Mesenchymal stem cell (in vitro differentiated cells and primary cell): Measurements from ENCODE around the gene RRBP1.
A peak's percentile ranks its signal among the peaks of the same experiment; 100 is the strongest.

Experiments
- DNase-seq: peaks from one replicate; pipeline ENCODE4 v3.0.0-alpha.2; 2013
- H2AFZ ChIP-seq: one replicate; pipeline ENCODE4 v1.6.1; 2013; ENCODE audit warnings: low read depth, mild to moderate bottlenecking, control low read depth, inconsistent platforms, low read length, moderate library complexity
- H2AK5ac ChIP-seq: 2 replicates; pipeline ENCODE4 v1.6.1; 2013; ENCODE audit warnings: low read length, moderate library complexity, mild to moderate bottlenecking, inconsistent platforms; ENCODE audit not compliant: severe bottlenecking
- H2BK120ac ChIP-seq: one replicate; pipeline ENCODE4 v1.6.1; 2013; ENCODE audit warnings: low read depth, mild to moderate bottlenecking, inconsistent platforms, low read length, moderate library complexity
- H2BK12ac ChIP-seq, 2 experiments: one replicate each; pipeline ENCODE4 v1.6.1; 2013; ENCODE audit warnings: inconsistent platforms in 2 of 2, low read length in 2 of 2, mild to moderate bottlenecking in 2 of 2, moderate library complexity in 2 of 2, control low read depth in 1 of 2
- H2BK15ac ChIP-seq: one replicate; pipeline ENCODE4 v1.6.1; 2013; ENCODE audit warnings: mild to moderate bottlenecking, low read depth, inconsistent platforms; ENCODE audit not compliant: poor library complexity, severe bottlenecking
- H2BK5ac ChIP-seq: 2 replicates; pipeline ENCODE4 v1.6.1; 2013; ENCODE audit warnings: low read depth, mild to moderate bottlenecking, low read length, control low read depth, inconsistent platforms; ENCODE audit not compliant: poor library complexity, severe bottlenecking
- H3K14ac ChIP-seq, 2 experiments: one replicate each; pipeline ENCODE4 v1.6.1; 2013; ENCODE audit warnings: inconsistent platforms in 2 of 2, low read length in 2 of 2, control low read depth in 1 of 2, mild to moderate bottlenecking in 1 of 2, moderate library complexity in 1 of 2
- H3K18ac ChIP-seq, 2 experiments: one replicate each; pipeline ENCODE4 v1.6.1; 2013; ENCODE audit warnings: inconsistent platforms in 2 of 2, low read length in 2 of 2, control low read depth in 1 of 2, low read depth in 1 of 2, mild to moderate bottlenecking in 1 of 2
- H3K23ac ChIP-seq, 2 experiments: one replicate each; pipeline ENCODE4 v1.6.1; 2013; ENCODE audit warnings: inconsistent platforms in 2 of 2, low read length in 2 of 2, mild to moderate bottlenecking in 2 of 2, moderate library complexity in 2 of 2, control low read depth in 1 of 2
- H3K27ac ChIP-seq: 2 replicates; pipeline ENCODE4 v1.5.1; 2013; ENCODE audit warnings: mild to moderate bottlenecking, moderate library complexity, low read length, control low read depth, inconsistent platforms; ENCODE audit not compliant: poor library complexity, severe bottlenecking
- H3K27me3 ChIP-seq, 2 experiments: 2 replicates each; pipeline versions ENCODE4 v1.6.1 to v1.7.0; 2013; ENCODE audit warnings: low read length in 2 of 2, mild to moderate bottlenecking in 2 of 2, moderate library complexity in 2 of 2, control low read depth in 1 of 2, inconsistent platforms in 1 of 2; ENCODE audit not compliant: control insufficient read depth in 1 of 2, insufficient read depth in 1 of 2
- H3K36me3 ChIP-seq, 2 experiments: 2 replicates each; pipeline versions ENCODE4 v1.6.1 to v1.7.0; 2013; ENCODE audit warnings: low read length in 2 of 2, control low read depth in 1 of 2, inconsistent platforms in 1 of 2, low read depth in 1 of 2, mild to moderate bottlenecking in 1 of 2; ENCODE audit not compliant: insufficient read depth in 2 of 2, control insufficient read depth in 1 of 2
- H3K4ac ChIP-seq, 2 experiments: one replicate each; pipeline ENCODE4 v1.6.1; 2013; ENCODE audit warnings: inconsistent platforms in 2 of 2, low read length in 2 of 2, mild to moderate bottlenecking in 2 of 2, moderate library complexity in 2 of 2, control low read depth in 1 of 2, low read depth in 1 of 2
- H3K4me1 ChIP-seq: 2 replicates; pipeline ENCODE4 v1.6.1; 2013; ENCODE audit warnings: low read depth, low read length, control low read depth; ENCODE audit not compliant: control insufficient read depth, insufficient read depth
- H3K4me2 ChIP-seq: 2 replicates; pipeline ENCODE4 v1.6.1; 2013; ENCODE audit warnings: low read length, mild to moderate bottlenecking, inconsistent platforms; ENCODE audit not compliant: poor library complexity, severe bottlenecking
- H3K4me3 ChIP-seq, 2 experiments: 2 replicates each; pipeline versions ENCODE4 v1.5.1 to v1.7.0; 2013; ENCODE audit warnings: low read length in 2 of 2, mild to moderate bottlenecking in 2 of 2, control low read depth in 1 of 2, low read depth in 1 of 2; ENCODE audit not compliant: insufficient read depth in 1 of 2
- H3K79me1 ChIP-seq: replicated peaks from 2 replicates; pipeline ENCODE4 v1.6.1; 2013; ENCODE audit warnings: mild to moderate bottlenecking, control low read depth, low read length, inconsistent platforms; ENCODE audit not compliant: poor library complexity, severe bottlenecking
- H3K9ac ChIP-seq: 2 replicates; pipeline ENCODE4 v1.7.0; 2013; ENCODE audit warnings: mild to moderate bottlenecking, low read length, moderate library complexity
- H3K9me3 ChIP-seq: 2 replicates; pipeline ENCODE4 v1.7.0; 2013; ENCODE audit warnings: mild to moderate bottlenecking, low read length; ENCODE audit not compliant: control insufficient read depth
- H4K8ac ChIP-seq: one replicate; pipeline ENCODE4 v1.6.1; 2013; ENCODE audit warnings: inconsistent platforms, mild to moderate bottlenecking, low read length, moderate library complexity
- H4K91ac ChIP-seq: one replicate; pipeline ENCODE4 v1.6.1; 2013; ENCODE audit warnings: mild to moderate bottlenecking, low read length, inconsistent platforms
- WGBS: methylation state at CpG from one replicate; pipeline ENCODE4 v1.1.7; 2013; ENCODE audit warnings: mixed read lengths; 5-methylcytosine and 5-hydroxymethylcytosine counted together

Gene RRBP1

GRCh38 chr20:17636523-17637412, 45.3 kb downstream of the RRBP1 start:
- H3K4me1 ChIP-seq: peaks cover 20% of the 10 kb centered on the region
- WGBS: 81% methylated on average over 22 of the region's 24 CpGs

GRCh38 chr20:17635332-17636244, 46.5 kb downstream of the RRBP1 start:
- Histone ChIP-seq H2BK120ac (no peak overlapping the region), H2AFZ (no peak overlapping the region), H3K4me3 (no peak overlapping the region), H2BK5ac (no peak overlapping the region), H2BK15ac (no peak overlapping the region), H3K27ac (no peak overlapping the region), H3K18ac (no peak overlapping the region), H3K14ac (no peak overlapping the region), H2AK5ac (no peak overlapping the region), H3K79me1 (peaks cover 70% of the 10 kb centered on the region), H3K4me1 (peaks cover 20% of the 10 kb centered on the region), H3K9ac (peak overlapping the region; percentile 60), H3K9me3 (no peaks in the 10 kb centered on the region), H4K8ac (no peak overlapping the region), H4K91ac (no peak overlapping the region), H2BK12ac (no peak overlapping the region), H3K27me3 (no peaks in the 10 kb centered on the region), H3K36me3 (peaks cover 92 to 98% of the 10 kb centered on the region in 2 experiments), H3K23ac (no peak overlapping the region), H3K4ac (no peak overlapping the region), H3K4me2 (no peak overlapping the region)
- no peak for DNase-seq
- 84% methylated on average over 25 of the region's 25 CpGs for WGBS

More at GRCh38 chr20:17636523-17637412, 45.3 kb downstream of the RRBP1 start:
- no peak overlapping the region for H2BK120ac ChIP-seq
- peak overlapping the region in 1 of 2 experiments; percentile 5 for H3K18ac ChIP-seq
- no peak overlapping the region for H2AK5ac ChIP-seq
- no peaks in the 10 kb centered on the region for H3K9me3 ChIP-seq
- H3K36me3 ChIP-seq: peaks cover 92 to 98% of the 10 kb centered on the region in 2 experiments
- no peak overlapping the region for H2BK15ac ChIP-seq
- H2BK5ac ChIP-seq: no peak overlapping the region
- H3K23ac ChIP-seq: no peak overlapping the region
- peak overlapping the region; percentile 35 for H4K91ac ChIP-seq
- H3K79me1 ChIP-seq: peaks cover 66% of the 10 kb centered on the region
- no peak overlapping the region for H3K4me2 ChIP-seq
- peak overlapping the region in 1 of 2 experiments; percentile 29 for H2BK12ac ChIP-seq
- no peak overlapping the region for H4K8ac ChIP-seq
- no peaks in the 10 kb centered on the region for H3K27me3 ChIP-seq
- no peak overlapping the region for H3K27ac ChIP-seq
- H3K4me3 ChIP-seq: no peak overlapping the region
- no peak for DNase-seq
- peak overlapping the region; percentile 60 for H3K9ac ChIP-seq
- no peak overlapping the region for H3K4ac ChIP-seq
- H3K14ac ChIP-seq: peak overlapping the region in 1 of 2 experiments; percentile 26
- no peak overlapping the region for H2AFZ ChIP-seq

GRCh38 chr20:17634661-17635331, 47.2 kb downstream of the RRBP1 start:
- Histone ChIP-seq H3K9ac (peak overlapping the region; percentile 60), H3K4ac (no peak overlapping the region), H2AFZ (no peak overlapping the region), H3K9me3 (no peaks in the 10 kb centered on the region), H3K36me3 (peaks cover 92 to 98% of the 10 kb centered on the region in 2 experiments), H3K4me1 (peaks cover 21% of the 10 kb centered on the region), H2BK15ac (no peak overlapping the region), H4K8ac (no peak overlapping the region), H3K27ac (no peak overlapping the region), H3K18ac (no peak overlapping the region), H3K27me3 (no peaks in the 10 kb centered on the region), H3K14ac (no peak overlapping the region), H3K79me1 (peaks cover 70% of the 10 kb centered on the region), H2BK120ac (no peak overlapping the region), H4K91ac (no peak overlapping the region), H3K4me3 (no peak overlapping the region), H3K23ac (no peak overlapping the region), H2AK5ac (no peak overlapping the region), H3K4me2 (no peak overlapping the region), H2BK12ac (no peak overlapping the region), H2BK5ac (no peak overlapping the region)
- no peak for DNase-seq
- WGBS: 97% methylated on average over 13 of the region's 13 CpGs
